A549 (cell line): Measurements from ENCODE around the gene TCERG1L. TPM values are rescaled to one million over a fixed set of nuclear protein-coding genes. Genes with fewer than 3 reads are reported as not detected.

Source experiments
- ATAC-seq, 2 experiments: fragments of 200-7000 bp in 1 of 2; fragments of >200 bp in 1 of 2; cut with Nextera tagmentation in 1 of 2; cut with Tn5 transposase in 1 of 2; 3 replicates each; pipeline versions ENCODE4 v1.8.0 to v1.9.1; 2018 to 2020; ENCODE audit warnings: mild to moderate bottlenecking in 1 of 2, moderate library complexity in 1 of 2
- CTCF ChIA-PET: fragments of 300-600 bp; sonication (Branson Sonifier 250); formaldehyde crosslinking; extraction: SDS; loops from one replicate; lab custom pipeline; 2021; ENCODE audit warnings: antibody characterized with exemption, inconsistent platforms; lab: Yijun Ruan, JAX
- POLR2A ChIA-PET: fragments of 350-600 bp; formaldehyde crosslinking; extraction: SDS; loops from one replicate; lab custom pipeline; 2021; ENCODE audit warnings: antibody characterized with exemption, inconsistent platforms; lab: Yijun Ruan, JAX
- DNase-seq, 2 experiments: peaks; one replicate each; pipeline versions ENCODE4 v3.0.0 to v3.0.0-alpha.2; 2011 to 2016; ENCODE audit warnings: low read depth in 1 of 2, low spot score in 1 of 2
- FAIRE-seq: peaks from 2 replicates; lab custom pipeline; 2011; peaks lifted over from hg19 to GRCh38; lab: Jason Lieb, UNC
- H3K27ac ChIP-seq, 2 experiments: fragments of >200 bp; sonication (Bioruptor Twin); formaldehyde crosslinking; 3 replicates each; pipeline ENCODE4 v1.5.1; 2016 to 2017
- H3K4me1 ChIP-seq: fragments of >200 bp; sonication (Bioruptor Twin); formaldehyde crosslinking; 3 replicates; pipeline ENCODE4 v1.6.1; 2016
- H3K4me2 ChIP-seq: fragments of >200 bp; sonication (Bioruptor Twin); formaldehyde crosslinking; 3 replicates; pipeline ENCODE4 v1.6.1; 2016
- H3K4me3 ChIP-seq: fragments of >200 bp; sonication (Bioruptor Twin); formaldehyde crosslinking; 3 replicates; pipeline ENCODE4 v1.5.1; 2016
- H3K9me3 ChIP-seq: fragments of >200 bp; sonication (Bioruptor Twin); formaldehyde crosslinking; 3 replicates; pipeline ENCODE4 v1.6.1; 2016
- CBX2 ChIP-seq: fragments of 200-600 bp; sonication (generic); IDR thresholded peaks from 2 replicates; pipeline ENCODE4 v1.6.1; 2016; ENCODE audit warnings: low read depth, mild to moderate bottlenecking, borderline replicate concordance
- CHD4 ChIP-seq: fragments of 200-600 bp; sonication (generic); IDR thresholded peaks from 2 replicates; pipeline ENCODE4 v1.6.1; 2016; ENCODE audit warnings: antibody characterized with exemption, mild to moderate bottlenecking, borderline replicate concordance
- E2F6 ChIP-seq: IDR thresholded peaks from 2 replicates; pipeline ENCODE4 v1.6.1; 2012; ENCODE audit warnings: low read depth, borderline replicate concordance
- EP300 ChIP-seq, 2 experiments: fragments of >200 bp; sonication (Bioruptor Twin); formaldehyde crosslinking; IDR thresholded peaks; 2 replicates in 1 of 2; 3 replicates in 1 of 2; pipeline ENCODE4 v1.6.1; 2016 to 2017
- GATA3 ChIP-seq: IDR thresholded peaks from 2 replicates; pipeline ENCODE4 v1.6.1; 2012; ENCODE audit warnings: borderline replicate concordance
- HMGXB4 ChIP-seq: fragments of 250-450 bp; sonication (Bioruptor Pico); IDR thresholded peaks from 2 replicates; pipeline ENCODE4 v1.5.0; 2021; ENCODE audit warnings: mild to moderate bottlenecking, moderate library complexity, borderline replicate concordance
- HOXA7 ChIP-seq: fragments of 250-450 bp; sonication (Bioruptor Pico); IDR thresholded peaks from 2 replicates; pipeline ENCODE4 v1.5.0; 2020; ENCODE audit warnings: mild to moderate bottlenecking, moderate library complexity
- HOXB5 ChIP-seq: fragments of 250-450 bp; sonication (Bioruptor Pico); IDR thresholded peaks from 2 replicates; pipeline ENCODE4 v1.5.0; 2020; ENCODE audit warnings: mild to moderate bottlenecking, moderate library complexity
- JUN ChIP-seq, 2 experiments: fragments of >200 bp; sonication (Bioruptor Twin); formaldehyde crosslinking; IDR thresholded peaks; 2 replicates in 1 of 2; 3 replicates in 1 of 2; pipeline ENCODE4 v1.6.1; 2016 to 2017
- JUNB ChIP-seq: fragments of >200 bp; sonication (Bioruptor Twin); formaldehyde crosslinking; IDR thresholded peaks from 2 replicates; pipeline ENCODE4 v1.6.1; 2016
- KDM1A ChIP-seq: fragments of 200-600 bp; sonication (generic); IDR thresholded peaks from 2 replicates; pipeline ENCODE4 v1.6.1; 2016; ENCODE audit warnings: low read depth, mild to moderate bottlenecking
- MAFK ChIP-seq: fragments of 450-650 bp; IDR thresholded peaks from 2 replicates; pipeline ENCODE4 v1.6.1; 2014; ENCODE audit not compliant: partially characterized antibody
- MAX ChIP-seq: IDR thresholded peaks from 2 replicates; pipeline ENCODE4 v1.6.1; 2012
- MAZ ChIP-seq: fragments of 150-350 bp; IDR thresholded peaks from 2 replicates; pipeline ENCODE4 v1.6.1; 2014; ENCODE audit warnings: antibody characterized with exemption, low read depth, low read length, borderline replicate concordance
- NR3C1 ChIP-seq: fragments of >200 bp; sonication (Bioruptor Twin); formaldehyde crosslinking; IDR thresholded peaks from 3 replicates; pipeline ENCODE4 v1.6.1; 2017
- PBX3 ChIP-seq: IDR thresholded peaks from 2 replicates; pipeline ENCODE4 v1.6.1; 2012
- POLR2A ChIP-seq: IDR thresholded peaks from 2 replicates; pipeline ENCODE4 v1.6.1; 2012; ENCODE audit warnings: mild to moderate bottlenecking, low read length
- POLR2AphosphoS2 ChIP-seq: conservative IDR thresholded peaks from 2 replicates; pipeline ENCODE4 v1.6.1; 2012; ENCODE audit warnings: low read length, improper control_type of control experiment, inconsistent platforms
- RAD21 ChIP-seq, 2 experiments: fragments of >200 bp in 1 of 2; sonication (Bioruptor Twin) in 1 of 2; formaldehyde crosslinking in 1 of 2; IDR thresholded peaks in 1 of 2; conservative IDR thresholded peaks in 1 of 2; 2 replicates in 1 of 2; 3 replicates in 1 of 2; pipeline ENCODE4 v1.6.1; 2012 to 2018; ENCODE audit warnings: inconsistent platforms in 1 of 2
- RCOR1 ChIP-seq: fragments of 150-350 bp; IDR thresholded peaks from 2 replicates; pipeline ENCODE4 v1.6.1; 2014; ENCODE audit warnings: antibody characterized with exemption, low read length, low read depth
- RFX5 ChIP-seq: fragments of 450-650 bp; IDR thresholded peaks from 2 replicates; pipeline ENCODE4 v1.7.1; 2014; ENCODE audit warnings: antibody characterized with exemption, mild to moderate bottlenecking, moderate library complexity
- TFCP2L1 ChIP-seq: fragments of 250-450 bp; sonication (Bioruptor Pico); IDR thresholded peaks from 2 replicates; pipeline ENCODE4 v1.5.0; 2021; ENCODE audit warnings: mild to moderate bottlenecking
- USF2 ChIP-seq: fragments of 450-650 bp; IDR thresholded peaks from 2 replicates; pipeline ENCODE4 v1.6.1; 2014; ENCODE audit warnings: antibody characterized with exemption
- ZC3H11A ChIP-seq: fragments of 450-650 bp; IDR thresholded peaks from 2 replicates; pipeline ENCODE4 v1.6.1; 2014; ENCODE audit warnings: antibody characterized with exemption, mild to moderate bottlenecking
- WGBS: methylation state at CpG from one replicate; pipeline ENCODE4 v1.1.6; 2017; ENCODE audit errors: missing lambda C conversion rate; 5-methylcytosine and 5-hydroxymethylcytosine counted together
- polyA plus RNA-seq, 4 experiments: library from polyadenylated mRNA; depleted of rRNA in 3 of 4; stranded (reverse); fragments of >200 nt; fragmentation: RNase III in 1 of 4; extraction: RNeasy Plus Mini Kit Qiagen cat#74134 plus additional on column Dnase treatment in 1 of 4; gene quantifications; 2 replicates in 3 of 4; 3 replicates in 1 of 4; pipeline ENCODE4 v1.2.3, GENCODE V29; 2011 to 2017

TCERG1L gene
- polyA plus RNA-seq, 2 of the 4 experiments (the other 2 are of a cell fraction) = not detected

- FAIRE-seq = no peak
- no peak overlapping the region for H3K4me2 ChIP-seq
- ATAC-seq = no peak
- no peak overlapping the region for H3K4me3 ChIP-seq
- DNase-seq = no peak
- H3K4me1 ChIP-seq = no peaks in the 10 kb centered on the region
- H3K9me3 ChIP-seq = no peaks in the 10 kb centered on the region
- CTCF ChIA-PET = no interaction called here
- no peak overlapping the region for H3K27ac ChIP-seq
- WGBS = 13% methylated on average over 16 of the region's 18 CpGs
- TF ChIP-seq RAD21 (conservative IDR thresholded peaks at IDR 0.05 in 1 of 2, IDR thresholded peaks at IDR 0.05 in 1 of 2) (no peak), MAFK (no peak), HOXB5 (CRISPR knock-in tag) (no peak), MAZ (no peak), HMGXB4 (CRISPR knock-in tag) (no peak), CHD4 (no peak)
- POLR2A ChIA-PET = no interaction called here
Measured at GRCh38 chr10:131078131-131078881, 233.2 kb downstream of the TCERG1L start.

GRCh38 chr10:131077724-131078123 lies 233.8 kb downstream of the TCERG1L start:
- DNase-seq (no peak), ATAC-seq (no peak), FAIRE-seq (no peak)
- ChIA-PET CTCF (no interaction called here), POLR2A (no interaction called here)
- Histone ChIP-seq H3K4me1 (no peaks in the 10 kb centered on the region), H3K4me3 (no peak overlapping the region), H3K27ac (no peak overlapping the region), H3K9me3 (no peaks in the 10 kb centered on the region), H3K4me2 (no peak overlapping the region)
- WGBS = 12% methylated on average over 6 of the region's 6 CpGs
- TF ChIP-seq JUNB (no peak), GATA3 (no peak), JUN (IDR thresholded peaks at IDR 0.05) (no peak), POLR2AphosphoS2 (no peak), KDM1A (no peak), ZC3H11A (no peak), EP300 (IDR thresholded peaks at IDR 0.05) (no peak), HOXA7 (CRISPR knock-in tag) (no peak), RCOR1 (no peak), PBX3 (no peak), CBX2 (no peak), NR3C1 (no peak), HOXB5 (CRISPR knock-in tag) (no peak), TFCP2L1 (no peak), RFX5 (no peak), POLR2A (no peak), E2F6 (no peak), MAX (no peak), USF2 (no peak)
